ENCODE data around the gene FBXO17.
A peak's percentile ranks its signal among the peaks of the same experiment; 100 is the strongest.
"Not testable (repeated sequence)": the region's sequence is repeated elsewhere in the genome, so short reads cannot be mapped to it uniquely, and the experiment has no call there.

The FBXO17 gene

DNA sequence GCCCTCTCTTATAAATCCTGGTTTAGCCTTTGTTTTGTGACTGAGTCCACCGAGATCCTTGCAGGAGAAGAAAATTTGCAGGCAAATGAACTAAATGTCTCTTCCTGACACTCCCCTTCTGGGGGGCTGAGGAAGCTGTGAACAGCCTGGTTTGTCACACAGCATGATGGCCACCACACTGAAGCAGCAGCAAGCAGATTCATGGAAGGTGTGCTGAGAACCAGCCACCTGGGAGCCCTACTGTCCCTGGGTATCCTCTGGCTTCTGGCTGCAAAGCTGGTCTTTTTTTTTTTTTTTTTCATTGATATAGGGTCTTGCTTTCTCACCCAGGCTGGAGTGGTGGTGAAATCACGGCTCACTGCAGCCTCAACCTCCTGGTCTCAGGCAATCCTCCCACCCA, 33.6 kb downstream of the FBXO17 start:
- no peak for DNase-seq

DNA sequence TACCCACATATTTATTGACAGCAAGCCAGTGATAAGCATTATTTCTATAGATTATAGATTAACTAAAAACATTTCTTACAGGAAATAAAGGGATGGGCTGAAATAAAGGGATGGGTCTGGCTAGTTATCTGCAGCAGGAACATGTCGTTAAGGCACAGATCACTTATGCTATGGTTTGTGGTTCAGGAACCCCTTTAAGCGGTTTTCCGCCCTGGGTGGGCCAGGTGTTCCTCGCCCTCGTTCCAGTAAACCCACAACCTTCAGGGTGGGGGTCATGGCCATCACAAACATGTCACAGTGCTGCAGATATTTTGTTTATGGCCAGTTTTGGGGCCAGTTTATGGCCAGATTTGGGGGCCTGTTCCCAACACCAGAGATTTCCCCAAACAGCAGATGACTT, 34.1 kb downstream of the FBXO17 start:
- not testable (repeated sequence) for DNase-seq

DNA sequence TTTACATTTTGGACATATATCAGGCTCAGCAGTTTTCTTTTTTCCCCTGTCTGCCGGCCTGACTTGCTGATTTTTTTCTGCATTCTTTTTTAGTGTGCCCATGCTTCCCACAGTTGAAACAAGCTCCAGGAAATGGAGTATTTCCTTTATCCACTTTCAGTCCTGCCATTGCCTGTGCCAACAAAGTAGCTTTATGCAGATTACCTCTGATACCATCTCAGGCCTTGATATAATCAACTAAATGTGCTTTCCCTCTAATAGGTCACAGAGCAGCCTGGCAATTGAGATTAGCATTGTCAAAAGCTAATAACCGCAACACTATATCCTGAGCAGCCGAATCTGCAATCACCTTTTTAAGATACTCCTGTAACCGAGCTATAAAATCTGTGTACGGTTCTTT, 35.6 kb downstream of the FBXO17 start:
- DNase-seq: no peak

DNA sequence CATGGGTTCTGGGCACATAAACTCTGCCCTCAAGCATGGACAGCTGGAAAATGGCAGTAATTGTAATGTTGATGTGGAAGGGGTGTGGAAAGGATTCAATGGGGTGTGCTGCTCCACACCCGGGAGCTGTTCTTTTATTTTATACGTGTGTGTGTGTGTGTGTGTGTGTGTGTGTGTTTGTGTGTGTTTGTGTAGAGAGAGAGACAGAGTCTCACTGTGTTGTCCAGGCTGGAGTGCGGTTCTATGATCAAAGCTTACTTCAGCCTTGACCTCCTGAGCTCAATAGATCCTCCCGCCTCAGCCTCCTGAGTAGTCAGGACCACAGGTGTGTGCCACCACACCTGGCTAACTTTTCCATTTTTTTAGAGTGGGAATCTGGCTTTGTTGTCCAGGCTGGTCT, 42.0 kb downstream of the FBXO17 start:
- DNase-seq: no peak

DNA sequence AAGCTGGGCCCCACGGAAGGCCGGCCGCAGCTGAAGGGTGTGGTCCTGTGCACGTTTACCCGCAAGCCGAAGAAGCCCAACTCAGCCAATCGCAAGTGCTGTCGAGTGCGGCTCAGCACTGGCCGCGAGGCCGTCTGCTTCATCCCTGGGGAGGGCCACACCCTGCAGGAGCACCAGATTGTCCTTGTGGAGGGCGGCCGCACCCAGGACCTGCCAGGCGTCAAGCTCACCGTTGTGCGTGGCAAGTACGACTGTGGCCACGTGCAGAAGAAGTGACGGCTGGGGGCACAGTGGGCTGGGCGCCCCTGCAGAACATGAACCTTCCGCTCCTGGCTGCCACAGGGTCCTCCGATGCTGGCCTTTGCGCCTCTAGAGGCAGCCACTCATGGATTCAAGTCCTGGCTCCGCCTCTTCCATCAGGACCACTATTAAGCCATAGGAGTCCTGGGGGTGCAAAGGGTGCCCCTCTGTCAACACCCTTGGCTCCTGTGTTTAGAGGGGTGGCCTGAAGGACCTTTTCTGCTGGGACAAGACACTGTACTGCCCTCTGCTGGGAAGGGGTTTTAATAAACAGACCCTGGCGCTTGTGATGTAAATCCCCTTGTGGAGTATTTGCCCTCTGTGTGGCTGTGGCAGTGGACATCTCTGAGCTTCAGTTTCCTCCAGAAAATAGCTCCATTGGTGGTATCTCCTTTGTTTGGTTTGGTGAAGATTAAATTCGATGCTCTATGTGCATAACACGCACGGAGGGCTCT, 42.9 kb downstream of the FBXO17 start:
- no peak for DNase-seq

DNA sequence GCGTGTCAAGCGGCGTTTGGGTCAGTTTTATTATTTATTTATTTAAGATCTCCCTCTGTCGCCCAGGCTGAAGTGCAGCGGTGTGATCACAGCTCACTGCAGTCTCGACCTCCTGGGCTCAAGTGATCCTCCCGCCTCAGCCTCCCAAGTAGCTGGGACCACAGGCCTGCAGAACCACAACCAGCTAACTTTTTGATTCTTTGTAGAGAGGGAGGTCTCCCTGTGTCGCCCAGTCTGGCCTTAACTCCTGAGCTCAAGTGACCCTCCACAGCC, 44.1 kb downstream of the FBXO17 start:
- no peak for DNase-seq

DNA sequence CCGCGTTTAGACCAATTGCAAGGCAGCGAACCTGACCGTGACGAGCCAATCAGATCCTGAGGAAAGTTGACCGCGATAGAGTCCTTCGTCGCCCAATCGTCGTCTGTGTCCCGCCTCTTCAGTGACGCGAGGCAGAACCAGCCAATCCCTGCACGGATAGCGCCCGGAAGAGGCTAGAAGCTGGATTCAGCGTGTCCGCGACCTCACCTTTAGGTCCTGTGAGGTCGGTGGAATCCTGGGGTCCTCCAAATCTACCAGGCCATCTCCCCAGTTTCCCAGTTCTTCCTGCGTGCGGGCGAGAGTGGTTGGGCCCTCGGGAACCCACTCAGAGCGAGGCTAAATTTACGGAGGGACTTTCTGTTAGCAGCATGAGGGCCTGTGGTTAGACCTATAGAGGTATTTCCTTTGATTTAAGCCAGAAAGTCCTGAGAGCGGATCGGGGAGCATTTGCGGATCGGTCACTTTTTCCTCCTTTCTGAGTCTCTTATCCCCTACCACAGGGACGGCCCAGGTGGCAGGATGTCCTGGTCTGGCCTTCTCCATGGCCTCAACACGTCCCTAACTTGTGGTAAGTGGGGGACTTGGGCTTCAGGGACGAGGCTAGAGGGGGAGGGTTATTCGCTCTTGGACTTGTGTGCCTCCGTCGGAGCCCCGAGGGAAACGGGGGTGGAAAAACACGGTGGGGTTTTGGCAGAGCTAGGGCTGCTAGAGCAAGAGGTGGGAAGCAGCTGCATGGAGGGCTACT, 44.6 kb downstream of the FBXO17 start, which contains the start of gene MRPS12:
Gene MRPS12 (plus strand): TSS at position 169 of the 745 bp plus-strand sequence. CDS start 351 bp downstream, at position 520.
- DNase-seq: peak; percentile 98

DNA sequence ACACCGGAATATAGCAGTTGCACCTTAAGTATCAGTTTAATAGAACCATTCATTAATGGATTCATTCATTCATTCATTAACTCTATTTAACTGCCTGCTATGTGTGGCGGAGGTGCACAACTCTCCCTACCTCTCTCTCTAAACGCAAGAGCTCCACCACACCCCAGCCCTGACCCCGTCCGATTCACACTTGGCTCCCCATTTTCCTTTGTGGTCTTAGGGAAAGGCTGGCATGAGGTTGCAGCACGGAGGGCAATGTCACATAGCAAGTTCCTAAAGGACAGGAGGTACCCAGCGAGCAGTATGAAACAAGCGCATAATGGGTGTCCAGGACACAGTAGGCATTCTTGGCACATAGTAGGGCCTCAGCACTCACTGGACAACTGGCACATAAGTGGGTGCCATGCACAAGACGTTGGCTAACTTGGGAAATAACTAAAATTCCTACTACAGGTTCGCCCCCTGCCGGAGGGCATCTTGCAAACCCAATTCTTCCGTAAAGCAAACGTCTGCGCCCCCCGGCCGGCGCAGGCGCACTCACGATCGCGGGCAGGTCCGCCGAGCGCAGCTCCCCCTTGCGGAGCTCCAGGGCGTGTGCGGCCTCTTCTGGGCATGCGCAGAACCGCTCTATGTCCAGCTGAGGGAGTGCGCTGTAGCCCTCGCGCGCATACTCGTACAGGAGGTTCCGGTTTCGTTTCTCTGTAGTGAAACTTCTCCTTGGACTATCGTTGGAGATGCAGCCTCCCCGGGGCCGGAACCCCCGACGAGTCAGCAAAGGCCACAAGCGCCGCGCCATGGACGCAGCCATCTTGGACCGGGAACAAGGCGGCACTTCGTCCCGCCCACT, 45.4 kb downstream of the FBXO17 start, which contains the start of gene SARS2:
Gene SARS2 (minus strand): TSS at position 835 of the 847 bp plus-strand sequence. CDS start 27 bp downstream, at position 808.
- peak; percentile 89 for DNase-seq

DNA sequence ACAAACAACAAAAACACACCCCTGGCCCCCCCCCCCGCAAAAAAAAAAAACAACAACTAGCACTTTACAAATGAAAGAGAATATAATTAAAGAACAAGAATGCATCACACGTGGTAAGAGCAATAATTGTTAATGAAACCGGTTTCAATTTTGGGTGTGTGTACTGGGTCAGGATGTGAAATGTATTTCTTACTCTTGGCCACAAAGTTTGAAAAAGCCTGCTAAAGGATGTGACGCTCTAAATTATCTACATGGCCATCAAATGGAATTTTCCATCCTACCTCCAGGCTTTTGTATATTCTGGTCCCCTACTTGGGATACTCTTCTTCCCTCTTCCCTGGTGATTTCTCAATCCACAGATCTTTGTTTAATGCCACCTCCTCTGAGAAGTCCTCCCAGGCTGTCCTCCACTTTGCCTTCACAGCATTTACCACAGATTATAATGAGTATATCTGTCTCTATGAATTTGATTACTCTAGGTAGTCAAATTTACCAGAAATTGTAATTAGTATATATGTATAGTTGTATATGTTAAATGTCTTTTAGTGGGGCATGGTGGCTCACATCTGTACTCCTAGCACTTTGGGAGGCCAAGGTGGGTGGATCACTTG, 47.0 kb downstream of the FBXO17 start:
- DNase-seq: no peak

DNA sequence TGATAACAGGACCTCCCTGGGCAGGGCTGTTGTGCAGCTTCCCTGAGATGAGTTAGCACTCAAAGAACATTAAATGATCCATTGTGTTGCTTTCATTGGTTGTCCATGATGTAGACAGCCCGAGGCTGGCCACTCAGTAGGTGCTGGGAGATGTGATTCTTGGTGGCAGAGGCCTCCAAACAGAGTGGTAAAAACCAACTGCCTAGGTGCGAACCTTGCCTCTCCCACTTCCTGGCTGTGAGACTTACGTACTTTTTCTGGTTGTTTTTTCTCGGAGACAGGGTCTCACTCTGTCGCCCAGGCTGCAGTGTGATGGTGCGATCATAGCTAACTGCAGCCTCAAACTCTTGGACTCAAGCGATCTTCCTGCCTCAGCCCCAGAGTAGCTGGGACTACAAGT, 51.2 kb downstream of the FBXO17 start:
- DNase-seq: no peak

DNA sequence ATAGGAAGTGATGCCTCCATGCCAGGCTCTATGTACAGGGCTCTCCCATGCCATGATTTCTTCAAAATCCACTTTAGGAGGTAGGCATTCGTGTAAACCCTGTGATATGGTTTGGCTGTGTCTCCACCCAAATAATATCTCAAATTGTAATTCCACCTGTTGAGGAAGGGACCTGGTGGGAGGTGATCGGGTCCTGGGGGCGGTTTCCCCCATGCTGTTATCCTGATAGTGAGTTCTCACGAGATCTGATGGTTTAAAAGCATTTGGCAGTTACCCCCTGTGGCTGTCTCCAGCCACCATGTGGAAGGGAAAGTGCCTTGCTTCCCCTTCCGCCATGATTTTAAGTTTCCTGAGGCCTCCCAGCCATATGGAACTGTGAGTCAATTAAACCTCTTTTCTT, 53.1 kb downstream of the FBXO17 start:
- DNase-seq: no peak

DNA sequence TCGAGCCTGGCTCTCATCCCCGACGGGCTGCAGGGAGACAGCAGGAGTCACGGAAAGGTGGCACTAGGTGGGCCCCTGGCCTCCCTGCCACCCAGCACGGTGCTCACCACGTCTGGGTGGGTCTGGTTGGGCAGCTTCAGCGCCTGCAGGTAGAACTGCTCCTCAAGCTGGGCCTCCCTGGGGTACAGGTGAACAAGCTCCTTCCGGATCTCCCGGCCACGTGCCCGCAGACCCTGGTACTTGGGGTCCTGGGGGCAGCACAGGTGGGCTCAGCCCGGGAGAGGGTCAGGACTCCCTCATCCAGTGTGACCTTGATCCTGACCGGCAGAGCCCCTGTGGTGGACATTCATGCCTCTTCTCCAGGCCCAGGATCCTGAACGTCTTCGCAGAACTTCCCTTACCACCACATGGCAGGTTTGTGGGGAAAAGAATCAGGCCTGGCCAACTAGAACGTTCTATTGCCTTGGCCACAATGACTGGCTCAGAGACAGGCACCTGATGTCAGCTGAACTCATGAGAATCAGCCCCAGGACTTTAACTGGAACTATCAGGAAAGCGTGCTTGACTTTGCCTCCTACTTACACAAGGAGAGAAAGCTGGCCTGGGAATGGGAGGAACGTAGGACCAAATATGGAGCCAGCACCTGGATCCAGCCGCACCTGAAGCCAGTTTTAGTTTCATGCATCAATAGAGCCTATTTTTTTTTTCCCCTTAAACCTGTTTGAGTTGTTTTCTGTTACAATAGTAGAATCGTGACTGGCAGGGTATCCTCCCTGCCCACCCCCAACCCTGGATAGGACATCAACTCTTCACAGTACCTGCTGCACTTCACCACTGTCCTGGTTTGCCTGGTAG, 53.9 kb downstream of the FBXO17 start:
- no peak for DNase-seq

DNA sequence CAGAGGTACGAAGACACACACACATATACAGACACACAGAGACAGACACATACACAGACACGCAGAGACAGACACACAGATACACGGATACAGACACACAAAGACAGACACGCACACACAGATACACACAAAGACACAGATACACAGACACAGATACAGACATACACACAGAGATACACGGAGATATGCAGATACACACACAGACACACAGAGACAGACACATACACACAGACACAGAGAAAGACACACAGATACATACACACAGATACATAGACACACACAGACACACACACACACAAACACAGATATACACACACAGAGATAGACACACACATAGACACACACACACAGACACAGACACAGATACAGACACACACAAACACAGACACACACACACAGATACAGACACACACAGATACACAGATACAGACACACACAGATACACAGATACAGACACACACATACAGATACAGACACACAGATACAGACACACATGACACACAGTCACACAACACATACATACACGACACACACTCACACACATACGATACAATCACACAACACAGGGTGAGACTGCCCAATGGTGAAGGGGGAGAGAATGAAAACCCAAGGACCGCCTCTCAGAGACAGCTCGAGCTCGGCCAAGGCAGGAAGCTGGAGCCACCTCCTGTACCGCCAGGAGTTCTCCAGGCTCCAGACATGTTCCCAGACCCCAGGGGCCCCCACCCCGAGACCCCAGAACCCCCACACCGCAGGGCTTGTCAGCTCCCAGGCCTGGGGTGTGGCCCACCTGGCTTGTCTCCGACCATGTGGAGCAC, 54.7 kb downstream of the FBXO17 start:
- no peak for DNase-seq

DNA sequence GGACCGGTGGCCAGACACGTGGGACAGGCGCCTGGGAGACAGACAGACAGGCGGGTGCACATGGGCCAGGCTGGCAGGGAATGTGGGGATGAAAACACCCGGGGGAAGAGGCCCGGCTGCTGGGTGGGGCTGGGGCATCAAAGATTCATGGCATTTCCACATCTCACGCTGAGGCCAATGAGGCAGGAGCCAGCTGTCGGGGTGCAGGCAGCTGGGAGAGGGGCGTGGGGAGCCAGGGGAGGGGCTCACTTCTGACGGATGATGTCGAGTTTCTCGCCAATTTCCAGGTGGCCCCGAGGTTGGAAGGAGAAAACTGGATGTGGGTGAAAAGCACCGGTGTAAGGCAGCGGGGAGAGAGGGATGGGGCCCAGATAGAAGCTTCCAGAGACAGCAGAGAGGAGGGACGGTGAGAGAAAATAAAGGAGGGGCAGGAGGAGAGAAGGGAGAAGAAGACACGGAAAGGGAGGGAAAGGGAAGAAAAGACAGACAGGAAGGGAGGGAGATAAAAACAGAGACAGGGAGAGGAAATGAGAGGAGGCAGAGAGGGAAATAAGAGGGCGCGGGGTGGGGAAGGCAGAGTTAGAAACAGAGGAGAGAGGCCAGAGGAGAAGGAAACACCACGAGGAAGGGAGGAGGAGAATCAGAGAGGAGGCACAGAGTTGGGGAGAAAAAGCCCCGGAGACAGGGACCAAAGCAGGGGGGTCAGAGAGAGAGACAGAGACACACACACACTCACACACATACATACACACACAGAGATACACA, 55.5 kb downstream of the FBXO17 start:
- DNase-seq: no peak

DNA sequence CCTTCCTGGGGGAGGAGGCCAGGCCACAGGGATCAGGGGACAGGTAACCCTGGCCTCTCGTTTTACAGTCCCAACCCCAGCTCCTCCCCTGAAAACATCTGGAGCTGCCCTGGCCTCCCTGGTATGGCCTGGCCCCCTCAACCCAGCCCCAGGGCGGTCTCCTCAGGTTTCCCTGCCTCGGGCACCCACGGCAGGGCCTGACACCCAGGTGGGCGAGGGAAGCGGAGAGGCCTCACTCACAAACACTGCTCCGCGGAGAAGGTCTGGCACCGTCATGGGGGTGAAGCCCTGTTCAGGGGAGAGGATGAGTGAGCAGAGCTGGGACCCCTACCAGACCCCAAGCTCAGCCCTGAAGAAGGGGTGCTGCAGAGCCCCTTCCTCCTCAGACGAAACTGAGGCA, 57.0 kb downstream of the FBXO17 start:
- no peak for DNase-seq

DNA sequence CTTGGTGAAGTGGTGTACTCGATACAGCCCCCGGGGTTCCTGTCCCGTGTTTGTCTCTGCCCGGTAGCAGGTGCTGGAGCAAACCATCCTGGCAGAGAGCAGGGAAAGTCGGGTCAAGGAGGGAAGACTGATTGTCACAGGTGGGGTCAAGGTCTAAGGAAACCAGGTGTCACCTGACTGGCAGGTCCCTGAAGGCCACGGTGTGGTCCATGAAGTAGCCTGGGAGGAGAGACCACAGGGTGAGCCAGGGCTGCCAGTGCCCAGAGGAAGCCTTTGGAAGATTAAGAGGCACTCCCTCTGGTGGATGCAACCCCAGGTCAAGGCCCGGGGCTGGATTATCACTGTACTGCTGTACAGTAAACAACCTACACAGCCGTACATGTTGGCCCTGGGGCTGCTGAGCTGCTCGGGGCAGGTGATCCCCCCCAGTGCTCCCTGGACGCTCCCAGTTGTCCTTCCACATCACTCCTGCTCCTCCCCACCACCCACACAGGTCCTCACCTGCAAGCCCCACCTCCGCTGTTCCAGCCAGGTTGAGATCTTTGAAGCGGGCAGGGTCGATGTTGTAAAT, 57.5 kb downstream of the FBXO17 start:
- no peak for DNase-seq

DNA sequence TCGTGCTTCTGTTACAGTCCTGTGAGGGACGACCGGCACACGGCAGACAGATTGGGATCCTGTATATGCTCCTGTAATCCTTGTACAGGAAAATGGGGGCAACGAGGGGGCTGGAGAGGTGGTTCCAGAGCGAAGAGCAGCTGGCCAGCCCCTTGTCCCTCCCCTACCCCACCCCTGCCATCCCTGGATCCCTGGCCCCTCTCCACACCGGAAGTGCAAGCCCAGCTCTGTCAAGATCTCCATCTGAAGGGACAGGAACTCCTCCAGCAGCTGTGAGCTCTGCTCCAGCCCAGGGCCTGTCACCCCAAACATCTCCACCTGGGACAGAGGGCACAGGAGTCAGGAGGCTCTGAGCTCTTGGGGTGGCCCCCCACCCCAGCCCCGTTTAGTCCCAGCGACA, 58.0 kb downstream of the FBXO17 start:
- DNase-seq: no peak

DNA sequence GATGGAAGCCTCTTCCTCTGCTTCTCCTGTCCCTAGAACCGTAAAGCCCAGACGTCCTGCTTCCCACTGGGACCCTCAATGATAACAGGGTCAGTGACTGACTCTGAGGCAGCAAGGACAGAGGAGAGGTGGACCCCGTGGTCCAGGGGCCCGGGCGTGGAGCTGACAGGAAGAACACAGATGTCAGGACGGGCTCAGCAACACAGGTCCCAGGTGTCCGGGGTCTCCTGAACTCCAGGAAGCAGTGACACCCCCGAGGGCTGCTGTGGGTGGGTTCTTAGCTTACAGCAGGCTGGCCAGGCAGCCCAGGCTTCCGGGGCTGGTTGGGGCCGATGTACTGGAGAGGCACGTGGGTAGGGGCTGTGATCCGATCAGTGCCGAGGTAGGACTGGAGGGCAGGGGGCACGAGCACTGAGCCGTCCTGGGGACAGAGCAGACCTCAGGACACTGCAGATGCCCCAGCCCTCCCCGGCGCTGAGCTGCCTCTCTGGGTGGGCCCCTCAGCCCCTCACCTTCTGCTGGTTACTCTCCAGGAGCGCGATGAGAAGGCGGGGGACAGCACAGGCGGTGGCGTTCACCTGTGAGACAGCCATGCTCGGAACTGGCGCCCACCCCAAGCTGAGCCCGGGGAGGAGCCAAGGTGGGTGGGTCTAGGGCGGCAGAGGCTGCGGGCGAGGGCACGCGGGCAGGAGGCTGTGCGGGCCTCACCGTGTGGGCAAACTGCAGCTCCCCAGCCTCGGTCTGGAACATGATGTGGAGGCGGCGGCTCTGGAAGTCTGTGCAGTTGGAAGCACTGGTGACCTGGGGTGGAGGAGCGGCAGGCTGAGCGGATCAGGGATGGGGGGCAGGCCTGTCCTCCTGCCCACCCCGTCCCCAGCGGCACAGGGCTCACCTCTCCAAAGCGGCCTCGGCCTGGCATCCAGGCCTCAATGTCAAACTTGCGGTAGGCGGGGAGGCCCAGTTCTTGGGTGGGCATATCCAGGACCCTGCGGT, 59.9 kb downstream of the FBXO17 start:
- DNase-seq: no peak

DNA sequence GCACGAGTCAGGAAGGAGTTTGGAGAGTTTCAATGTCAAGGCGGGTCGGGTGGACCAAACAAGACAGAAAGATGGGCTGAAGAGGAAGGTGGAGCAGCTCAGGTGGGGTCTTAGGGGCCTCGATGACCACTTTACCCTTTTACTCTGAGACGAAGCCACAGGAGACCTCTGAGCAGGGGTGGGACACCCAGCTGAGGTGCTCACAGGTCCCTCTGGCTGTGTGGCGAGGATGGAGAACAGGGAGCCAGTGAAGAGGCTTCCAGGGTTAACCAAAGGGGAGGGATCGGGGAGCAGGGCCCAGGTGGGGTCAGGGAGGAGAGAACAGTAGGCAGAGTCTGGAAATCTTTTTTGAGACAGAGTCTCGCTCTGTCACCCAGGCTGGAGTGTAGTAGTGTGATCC, 61.6 kb downstream of the FBXO17 start:
- DNase-seq: no peak
